Heart left ventricle (tissue), 16 donors: ENCODE measurements around the gene KRT80. TPM values are rescaled to one million over a fixed set of nuclear protein-coding genes. Genes with fewer than 3 reads are reported as not detected.

ENCODE experiments used
- ATAC-seq, 4 donors: fragments of 200-7000 bp; cut with Tn5 transposase; one replicate each; pipeline ENCODE4 v1.9.1; 2020 to 2022; ENCODE audit warnings: moderate library complexity in 4 of 4, mild to moderate bottlenecking in 3 of 4, moderate number of reproducible peaks in 1 of 4
- DNase-seq, 5 donors: peaks; one replicate each; pipeline ENCODE4 v3.0.0-alpha.2; 2020
- H3K27ac ChIP-seq, 12 donors: fragments of 200-600 bp; sonication (generic) in 4 of 12; one replicate each; pipeline versions ENCODE4 v1.5.0 to v1.8.0; 2016 to 2022; ENCODE audit warnings: mild to moderate bottlenecking in 2 of 12
- H3K27me3 ChIP-seq, 9 donors: fragments of 200-600 bp; sonication (generic) in 2 of 9; one replicate each; pipeline versions ENCODE4 v1.5.1 to v1.8.0; 2016 to 2022; ENCODE audit warnings: mild to moderate bottlenecking in 3 of 9
- H3K36me3 ChIP-seq, 9 donors: fragments of 200-600 bp; sonication (generic) in 2 of 9; one replicate each; pipeline versions ENCODE4 v1.5.0 to v1.8.0; 2018 to 2022; ENCODE audit warnings: mild to moderate bottlenecking in 2 of 9
- H3K4me1 ChIP-seq, 12 donors: fragments of 200-600 bp; sonication (generic) in 4 of 12; one replicate each; pipeline versions ENCODE4 v1.5.0 to v1.8.0; 2016 to 2022; ENCODE audit warnings: mild to moderate bottlenecking in 3 of 12
- H3K4me3 ChIP-seq, 12 donors: fragments of 200-600 bp; sonication (generic) in 4 of 12; one replicate each; pipeline versions ENCODE4 v1.5.0 to v1.8.0; 2017 to 2022; ENCODE audit warnings: mild to moderate bottlenecking in 9 of 12, moderate library complexity in 4 of 12
- H3K9me3 ChIP-seq, 12 donors: fragments of 200-600 bp; sonication (generic) in 4 of 12; one replicate each; pipeline versions ENCODE4 v1.5.0 to v1.8.0; 2016 to 2022; ENCODE audit warnings: mild to moderate bottlenecking in 1 of 12
- POLR2A ChIP-seq, 2 donors: fragments of 450-650 bp; IDR thresholded peaks; one replicate each; pipeline ENCODE4 v1.6.1; 2017; ENCODE audit warnings: antibody characterized with exemption in 2 of 2, mild to moderate bottlenecking in 2 of 2, moderate library complexity in 2 of 2
- WGBS, 4 donors: extraction: QIAGEN DNeasy Blood & Tissue Kit in 2 of 4; methylation state at CpG; one replicate each; pipeline versions ENCODE4 v1.1.5 to v1.1.7; 2013 to 2018; 5-methylcytosine and 5-hydroxymethylcytosine counted together
- intact Hi-C, 10 donors: fragments of 100-400 bp; cut with DNase I; formaldehyde crosslinking; loops; one replicate each; pipeline versions ENCODE4 v1.11.1 to v1.14.2; 2022
- polyA plus RNA-seq, 2 donors: library from polyadenylated mRNA; stranded (reverse); fragments of 200-250 nt; gene quantifications; one replicate each; pipeline ENCODE4 v1.2.3, GENCODE V29; 2013
- total RNA-seq, 9 donors: library from RNA; depleted of rRNA in 2 of 9; stranded (reverse); fragments of >200 nt in 2 of 9; fragmentation: NEBNext Ultra II Directional in 3 of 9; extraction: Animal tissue kit (Norgen Biotek cat#: 25700) in 3 of 9; gene quantifications; one replicate each; pipeline versions ENCODE4 v1.1.0 to v1.2.4, GENCODE V29; 2016 to 2023
- TF ChIP-seq, protein P1 (sequence below), 12 donors: fragments of 200-600 bp; sonication (generic) in 4 of 12; IDR thresholded peaks; one replicate each; pipeline versions ENCODE4 v1.5.0 to v1.8.0; 2018 to 2022; ENCODE audit warnings: antibody characterized with exemption in 12 of 12, mild to moderate bottlenecking in 5 of 12
- donor health status: ischemic (EF 13 %, LVEDD 7.1; RV severe dilation, severe dysfunction).
- donor health status: healthy with polysubstance abuse.
- donor health status: DM: no; HTN: yes; CAD: no.
- donor health status: DM: no; HTN: no; CAD: no.
- donor health status: ischemic (EF 25% LVEDD 6.9; RV normal size, moderate dysfunction).
- donor health status: ischemic (EF 25% LVEDD 5.7; RV mildly dilated, moderate dysfunction).
- donor health status: healthy.
- donor health status: DM: yes; HTN: yes; CAD: no.
- donor health status: ischemic (EF 35%, LVEDD 5.7; RV mildly dilated, moderate dysfunction).
- donor health status: nonischemic (EF 11% LVEDD 7.7; RV severe dilation, severe dysfunction).
- donor health status: DM: yes; HTN: yes; CAD: no.
- donor health status: PGD.
- donor health status: ischemic (EF 29% LVEDD 5.4; RV normal size, mild dysfunction).
- donor health status: nonischemic (EF 23%, LVEDD 6.1; RV moderate dilation, normal function).

The KRT80 gene
- total and polyA plus RNA-seq, 11 donors = 0.08 to 1.2 (median 0.24) TPM; not detected in 2

GRCh38 chr12:52232674-52233461 lies 41.1 kb upstream of the KRT80 start, which contains the start of gene KRT7:
KRT7 (plus strand) TSS chr12:52233243; CDS start chr12:52233297, 54 bp downstream.
- peak within 1 kb of the TSS in 1 of 12 donors; percentile 40 for H3K27ac ChIP-seq
- H3K4me3 ChIP-seq = peak within 1 kb of the TSS in 6 of 12 donors; percentile 4 to 24 (median 16)
- intact Hi-C loops = no loop called here
- no peaks in the 10 kb centered on the region for H3K9me3 ChIP-seq
- DNase-seq (peak in 1 of 5 donors; percentile 45), ATAC-seq (no peak)
- H3K27me3 ChIP-seq = peaks cover 10 to 39% (median 22%) of the 10 kb centered on the region in 9 donors
- H3K4me1 ChIP-seq = peaks cover 0 to 34% (median 17%) of the 10 kb centered on the region in 12 donors
- 4 to 18% (median 8%) methylated on average over 15 to 58 of the region's 58 CpGs for WGBS, 4 donors
- H3K36me3 ChIP-seq = no peaks in the 10 kb centered on the region
- TF ChIP-seq POLR2A (IDR thresholded peaks at IDR 0.05) = no peak
- TF ChIP-seq, protein P1, sequence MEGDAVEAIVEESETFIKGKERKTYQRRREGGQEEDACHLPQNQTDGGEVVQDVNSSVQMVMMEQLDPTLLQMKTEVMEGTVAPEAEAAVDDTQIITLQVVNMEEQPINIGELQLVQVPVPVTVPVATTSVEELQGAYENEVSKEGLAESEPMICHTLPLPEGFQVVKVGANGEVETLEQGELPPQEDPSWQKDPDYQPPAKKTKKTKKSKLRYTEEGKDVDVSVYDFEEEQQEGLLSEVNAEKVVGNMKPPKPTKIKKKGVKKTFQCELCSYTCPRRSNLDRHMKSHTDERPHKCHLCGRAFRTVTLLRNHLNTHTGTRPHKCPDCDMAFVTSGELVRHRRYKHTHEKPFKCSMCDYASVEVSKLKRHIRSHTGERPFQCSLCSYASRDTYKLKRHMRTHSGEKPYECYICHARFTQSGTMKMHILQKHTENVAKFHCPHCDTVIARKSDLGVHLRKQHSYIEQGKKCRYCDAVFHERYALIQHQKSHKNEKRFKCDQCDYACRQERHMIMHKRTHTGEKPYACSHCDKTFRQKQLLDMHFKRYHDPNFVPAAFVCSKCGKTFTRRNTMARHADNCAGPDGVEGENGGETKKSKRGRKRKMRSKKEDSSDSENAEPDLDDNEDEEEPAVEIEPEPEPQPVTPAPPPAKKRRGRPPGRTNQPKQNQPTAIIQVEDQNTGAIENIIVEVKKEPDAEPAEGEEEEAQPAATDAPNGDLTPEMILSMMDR (IDR thresholded peaks at IDR 0.05) = no peak

- DNase-seq (peak in 1 of 5 donors; percentile 46), ATAC-seq (no peak)
- Histone ChIP-seq H3K4me1 (peaks cover 0 to 37% (median 17%) of the 10 kb centered on the region in 12 donors), H3K4me3 (no peak overlapping the region), H3K36me3 (no peaks in the 10 kb centered on the region), H3K27me3 (peaks cover 10 to 39% (median 22%) of the 10 kb centered on the region in 9 donors), H3K27ac (peak overlapping the region in 1 of 12 donors; percentile 40), H3K9me3 (no peaks in the 10 kb centered on the region)
- intact Hi-C loops = no loop called here
- TF ChIP-seq POLR2A (IDR thresholded peaks at IDR 0.05) = no peak
- TF ChIP-seq, protein P1 (IDR thresholded peaks at IDR 0.05) = no peak
- 55 to 75% (median 62%) methylated on average over 12 of the region's 12 CpGs for WGBS, 4 donors
These were observed 40.4 kb upstream of the KRT80 start for GRCh38 chr12:52232203-52232673.

DNA sequence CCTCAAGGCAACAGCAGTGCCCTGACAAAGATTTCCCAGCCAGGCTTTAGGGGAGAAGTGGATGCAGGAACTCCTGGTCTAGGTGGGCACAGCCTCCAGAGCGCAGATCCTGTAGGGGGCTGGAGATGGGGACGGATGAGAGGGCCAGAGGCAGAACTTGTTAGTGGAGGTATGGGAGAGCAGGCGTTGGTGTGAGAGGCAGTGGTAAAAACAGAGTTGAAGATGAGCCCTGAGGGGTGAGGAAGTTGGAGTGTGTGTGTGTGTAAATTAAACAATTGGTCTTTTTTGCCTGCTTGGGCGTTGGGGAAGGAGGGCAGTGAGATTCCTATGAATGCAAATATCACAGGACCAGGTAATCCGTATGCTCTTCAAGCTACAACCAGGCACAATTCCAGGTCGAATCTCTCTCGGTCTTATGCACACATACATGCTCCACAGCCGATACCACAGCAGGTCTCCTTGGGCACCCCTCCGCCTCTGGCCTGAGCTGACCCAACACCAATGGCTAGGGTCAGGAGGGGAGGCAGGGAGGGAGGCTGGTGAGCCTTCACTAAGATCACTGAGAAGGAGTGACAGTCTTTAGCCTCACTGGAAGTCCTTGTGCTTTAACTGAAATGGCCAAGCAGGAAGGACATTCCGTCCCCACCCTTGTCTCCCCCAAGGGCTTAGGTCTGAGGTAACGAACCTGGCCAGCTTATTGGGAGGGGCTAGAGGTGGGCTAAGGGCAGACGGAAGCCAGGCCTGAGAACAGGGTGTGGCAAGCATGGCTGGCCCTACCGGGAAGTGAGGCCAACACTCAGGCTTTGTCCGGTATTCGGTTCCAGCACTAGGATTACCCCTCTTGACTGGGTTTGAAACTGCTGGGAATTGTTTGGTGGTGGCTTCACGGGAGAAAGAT lies 39.7 kb upstream of the KRT80 start:
- H3K27ac ChIP-seq = peak overlapping the region in 1 of 12 donors; percentile 40
- 72 to 77% (median 73%) methylated on average over 16 of the region's 16 CpGs for WGBS, 4 donors

More for the DNA sequence above, 39.7 kb upstream of the KRT80 start:
- peak in 1 of 5 donors; percentile 52 for DNase-seq
- TF ChIP-seq, protein P1 (IDR thresholded peaks at IDR 0.05) = no peak
- no peak for TF ChIP-seq POLR2A (IDR thresholded peaks at IDR 0.05)
- Histone ChIP-seq H3K27me3 (peaks cover 10 to 39% (median 22%) of the 10 kb centered on the region in 9 donors), H3K4me1 (peaks cover 0 to 38% (median 17%) of the 10 kb centered on the region in 12 donors), H3K9me3 (no peaks in the 10 kb centered on the region), H3K4me3 (no peak overlapping the region), H3K36me3 (no peaks in the 10 kb centered on the region)
- intact Hi-C loops = no loop called here
- peak in 2 of 4 donors; percentile 10 to 39 for ATAC-seq
